ENCODE measurements around the gene SUN2. TPM values are rescaled to one million over a fixed set of nuclear protein-coding genes. Genes with fewer than 3 reads are reported as not detected.

The SUN2 gene
- total and polyA plus RNA-seq, 2 of the 8 experiments (the other 6 are each of a cell fraction or from before 2014, with no cell fraction given), result 5.1 to 10.5 TPM

- Histone ChIP-seq H3K9ac (replicated peaks in 1 of 4; ENCODE audit: extremely low read depth in 1 of 4, low read depth in 3 of 4, low read length in 3 of 4) (no peak overlapping the region), H3K23ac (ENCODE audit: insufficient read length) (no peak overlapping the region), H3K9me3 (ENCODE audit: insufficient read depth in 2 of 2, low read depth in 1 of 2, low read length in 1 of 2) (no peaks in the 10 kb centered on the region), H3K4me2 (ENCODE audit: insufficient read depth in 1 of 2, low read depth in 2 of 2, low read length in 2 of 2) (no peak overlapping the region), H3K27me3 (replicated peaks in 1 of 4; ENCODE audit: control insufficient read depth in 3 of 4, extremely low read depth in 1 of 4, insufficient read depth in 3 of 4, low read length in 3 of 4) (no peaks in the 10 kb centered on the region; a peak in 1 of 7 replicates), H3K79me2 (ENCODE audit: control insufficient read depth in 1 of 2, insufficient read depth in 2 of 2, low read length in 2 of 2) (no peaks in the 10 kb centered on the region), H2BK15ac (ENCODE audit: low read length) (no peak overlapping the region), H2AK5ac (ENCODE audit: low read depth, low read length) (no peak overlapping the region), H3K23me2 (ENCODE audit: low read depth, low read length) (no peaks in the 10 kb centered on the region), H2BK12ac (ENCODE audit: low read depth, low read length) (no peak overlapping the region), H2BK20ac (ENCODE audit: low read length) (no peak overlapping the region), H4K5ac (ENCODE audit: insufficient read length, low read depth, low read length) (no peak overlapping the region), H3K14ac (ENCODE audit: insufficient read length) (no peak overlapping the region), H3K56ac (replicated peaks; ENCODE audit: insufficient read length, low read depth, low read length) (no peak overlapping the region), H3K4me3 (ENCODE audit: extremely low read depth in 1 of 4, insufficient read depth in 2 of 4, low read depth in 3 of 4, low read length in 4 of 4) (no peak overlapping the region), H2BK120ac (replicated peaks; ENCODE audit: low read depth, low read length) (no peak overlapping the region), H3K4ac (replicated peaks; ENCODE audit: insufficient read length, low read depth, low read length) (no peak overlapping the region), H4K20me1 (replicated peaks in 1 of 2; ENCODE audit: control insufficient read depth in 1 of 2, insufficient read depth in 2 of 2, low read length in 2 of 2) (peaks cover 0 to 1% of the 10 kb centered on the region in 2 experiments), H2BK5ac (ENCODE audit: low read depth, low read length) (no peak overlapping the region), H4K91ac (replicated peaks; ENCODE audit: insufficient read length, low read length) (no peak overlapping the region), H4K8ac (ENCODE audit: extremely low read depth, insufficient read depth, low read length) (no peak overlapping the region), H3K79me1 (ENCODE audit: low read depth, low read length) (peaks cover 2% of the 10 kb centered on the region; the same call in 1 of the 2 replicates), H3K27ac (ENCODE audit: low read depth, low read length) (no peak overlapping the region), H3K36me3 (ENCODE audit: control insufficient read depth in 2 of 4, insufficient read depth in 4 of 4, low read length in 3 of 4) (no peaks in the 10 kb centered on the region), H3K4me1 (replicated peaks in 1 of 4; ENCODE audit: control insufficient read depth in 3 of 4, insufficient read depth in 4 of 4, low read length in 3 of 4) (peaks cover 0 to 4% (median 1%) of the 10 kb centered on the region in 4 experiments; a peak in 2 of 7 replicates), H3K18ac (ENCODE audit: extremely low read depth, low read length) (no peak overlapping the region), H2AFZ (ENCODE audit: low read length) (no peak overlapping the region)
- POLR2A ChIA-PET (ENCODE audit: partially characterized antibody), result interaction anchor here (0.5 to 1.4 kb wide), 5 partner anchors 10 to 38 kb away, joined by 3 to 4 read pairs (median 4); no protein-coding TSS in a partner anchor
- FAIRE-seq (no peak), DNase-seq (ENCODE audit: low read depth in 1 of 2, low spot score in 2 of 2) (no peak)
- TF ChIP-seq NANOG (IDR thresholded peaks at IDR 0.05; ENCODE audit: insufficient read depth, low read depth, low read length, poor library complexity, severe bottlenecking), result no peak
- CTCF ChIA-PET (ENCODE audit: partially characterized antibody), result interaction anchor here (0.6 to 6.9 kb wide), 6 partner anchors 14 to 343 kb away, joined by 3 to 75 read pairs (median 3); no protein-coding TSS in a partner anchor
- WGBS, 2 experiments (ENCODE audit: extremely low coverage in 1 of 2, insufficient coverage in 1 of 2, insufficient read length in 1 of 2, insufficient replicate concordance in 2 of 2, low coverage in 1 of 2, low lambda C conversion rate in 2 of 2, missing lambda C conversion rate in 1 of 2), result 86% methylated on average over 12 of the region's 13 CpGs; no CpG with 5 or more reads in 1 of the 2 experiments
Observed at GRCh38 chr22:38782402-38783094, 26.8 kb upstream of the SUN2 start.
